Muscle layer of colon (tissue), 2 donors: Measurements from ENCODE around the gene SDC1.

ENCODE experiments used
- H3K27ac ChIP-seq: one replicate; pipeline ENCODE4 v1.7.0; 2013; ENCODE audit warnings: low read depth, mild to moderate bottlenecking, low read length, moderate library complexity
- H3K27me3 ChIP-seq, 2 donors: one replicate each; pipeline ENCODE4 v1.7.0; 2013; ENCODE audit warnings: low read length in 2 of 2, mild to moderate bottlenecking in 2 of 2; ENCODE audit not compliant: insufficient read depth in 2 of 2, control insufficient read depth in 1 of 2
- H3K36me3 ChIP-seq: one replicate; pipeline ENCODE4 v1.7.0; 2013; ENCODE audit warnings: mild to moderate bottlenecking, low read length; ENCODE audit not compliant: insufficient read depth
- H3K4me1 ChIP-seq: one replicate; pipeline ENCODE4 v1.7.0; 2013; ENCODE audit warnings: mild to moderate bottlenecking, low read length; ENCODE audit not compliant: insufficient read depth
- H3K4me3 ChIP-seq, 2 donors: one replicate each; pipeline ENCODE4 v1.7.0; 2013; ENCODE audit warnings: low read length in 2 of 2, low read depth in 1 of 2, mild to moderate bottlenecking in 1 of 2, moderate library complexity in 1 of 2
- H3K9ac ChIP-seq: one replicate; pipeline ENCODE4 v1.7.0; 2013; ENCODE audit warnings: low read length
- H3K9me3 ChIP-seq: one replicate; pipeline ENCODE4 v1.7.0; 2013; ENCODE audit warnings: mild to moderate bottlenecking, low read length
- donor health status: abdominal sarcoma.
- donor health status: Adenocarcinoma of cecum.

SDC1 gene

DNA sequence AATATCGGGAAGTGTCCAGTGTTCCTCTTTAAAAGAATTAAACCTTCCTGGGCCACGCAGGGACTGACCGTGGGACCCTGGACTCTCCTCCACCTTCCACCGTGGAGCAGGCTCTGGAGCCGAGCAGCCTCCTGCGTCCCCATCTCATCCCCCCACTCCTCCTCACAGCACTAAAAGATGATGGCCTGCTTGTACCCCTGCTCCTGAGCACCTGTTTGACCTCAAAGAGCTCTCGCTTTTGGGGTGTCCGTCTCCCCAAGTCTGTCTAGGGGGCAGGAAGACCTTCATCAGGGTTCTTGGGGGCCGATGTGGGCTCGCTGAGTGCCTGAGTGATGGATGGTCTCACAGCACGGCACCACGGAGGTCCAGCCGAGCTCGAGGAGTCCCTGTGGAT, 1.2 kb upstream of the SDC1 start:
- Histone ChIP-seq H3K36me3 (no peaks in the 10 kb centered on the region), H3K27me3 (peaks cover 0 to 7% of the 10 kb centered on the region in 2 donors), H3K9ac (no peak overlapping the region), H3K9me3 (no peaks in the 10 kb centered on the region), H3K4me1 (no peaks in the 10 kb centered on the region), H3K27ac (no peak overlapping the region), H3K4me3 (no peak overlapping the region)

DNA sequence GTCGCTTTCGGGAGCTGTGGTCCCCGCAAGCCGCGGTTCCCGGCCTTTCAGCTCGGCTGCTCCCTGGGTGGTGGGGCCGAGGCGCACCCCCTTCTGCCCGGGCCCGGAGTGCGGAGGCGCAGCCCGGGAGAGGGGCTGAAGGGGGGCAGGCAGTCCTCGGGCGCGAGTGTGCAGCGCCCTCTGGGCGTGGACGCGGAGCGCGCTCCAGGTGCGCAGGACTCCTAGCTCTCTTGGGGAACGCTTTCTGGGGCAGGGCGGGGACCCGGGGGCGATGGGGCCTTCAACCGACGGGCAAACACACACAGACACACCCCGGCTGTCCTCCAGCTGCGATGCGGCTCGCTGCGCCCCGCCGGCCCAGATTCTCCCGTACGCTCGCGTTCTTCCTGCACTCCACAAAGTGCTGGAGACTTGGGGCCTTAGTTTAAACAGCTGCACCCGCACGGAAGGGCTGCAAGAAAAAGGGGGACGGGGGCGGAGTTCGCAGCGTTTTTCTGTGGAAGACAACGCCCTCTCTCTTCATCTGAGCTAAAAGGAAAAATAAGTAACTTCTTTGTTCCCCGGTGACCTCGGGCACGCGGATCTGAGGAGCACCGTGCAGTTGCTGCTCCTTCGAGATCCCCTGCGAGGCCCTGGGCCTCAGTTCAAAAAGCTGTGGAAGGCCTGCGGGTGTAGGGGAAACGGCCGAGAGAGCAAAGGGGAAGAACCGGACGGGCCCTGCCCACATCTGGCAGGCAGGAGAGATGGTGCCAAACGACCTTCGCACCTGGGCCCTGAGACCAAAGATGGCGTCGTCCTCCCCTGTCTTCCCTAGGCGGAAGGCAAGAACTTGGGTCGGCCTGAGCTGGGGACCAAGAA, 593 bp upstream of the SDC1 start:
- Histone ChIP-seq H3K4me3 (peak overlapping the region; percentile 26 to 33), H3K4me1 (no peaks in the 10 kb centered on the region), H3K9ac (no peak overlapping the region), H3K27ac (no peak overlapping the region), H3K36me3 (no peaks in the 10 kb centered on the region), H3K9me3 (no peaks in the 10 kb centered on the region), H3K27me3 (peaks cover 0 to 7% of the 10 kb centered on the region in 2 donors)

DNA sequence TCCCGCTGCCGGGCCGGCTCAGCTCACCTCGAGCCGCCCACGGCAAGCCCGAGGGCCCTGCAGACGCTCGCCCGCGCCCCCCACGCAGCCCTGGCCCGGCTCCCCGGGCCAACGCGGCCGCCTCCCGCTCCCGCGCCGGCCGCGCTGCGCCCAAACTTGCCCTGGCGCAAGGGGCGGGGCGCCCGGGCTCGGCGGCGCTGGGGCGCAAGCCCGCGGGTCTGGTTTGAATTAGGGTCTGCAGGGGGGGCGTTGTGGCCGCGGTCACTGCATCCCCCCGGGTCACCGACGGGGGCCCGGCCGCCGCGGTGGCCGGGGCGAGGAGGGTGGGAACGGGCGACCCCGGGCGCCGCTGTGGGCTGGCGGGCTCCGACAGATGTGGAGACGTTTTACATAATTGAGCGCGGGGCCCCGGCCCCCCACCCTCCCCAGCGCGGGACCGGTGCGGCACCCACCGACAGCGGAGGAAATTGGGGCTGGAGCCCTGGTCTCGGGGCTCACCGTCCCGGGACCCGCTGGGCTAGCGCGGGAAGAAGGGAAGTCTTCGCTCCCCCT, 690 bp downstream of the SDC1 start:
- no peaks in the 10 kb centered on the region for H3K4me1 ChIP-seq
- no peak overlapping the region for H3K27ac ChIP-seq
- no peaks in the 10 kb centered on the region for H3K9me3 ChIP-seq
- H3K27me3 ChIP-seq, result peaks cover 0 to 7% of the 10 kb centered on the region in 2 donors
- no peaks in the 10 kb centered on the region for H3K36me3 ChIP-seq
- H3K4me3 ChIP-seq, result peak overlapping the region; percentile 60 to 81
- no peak overlapping the region for H3K9ac ChIP-seq

DNA sequence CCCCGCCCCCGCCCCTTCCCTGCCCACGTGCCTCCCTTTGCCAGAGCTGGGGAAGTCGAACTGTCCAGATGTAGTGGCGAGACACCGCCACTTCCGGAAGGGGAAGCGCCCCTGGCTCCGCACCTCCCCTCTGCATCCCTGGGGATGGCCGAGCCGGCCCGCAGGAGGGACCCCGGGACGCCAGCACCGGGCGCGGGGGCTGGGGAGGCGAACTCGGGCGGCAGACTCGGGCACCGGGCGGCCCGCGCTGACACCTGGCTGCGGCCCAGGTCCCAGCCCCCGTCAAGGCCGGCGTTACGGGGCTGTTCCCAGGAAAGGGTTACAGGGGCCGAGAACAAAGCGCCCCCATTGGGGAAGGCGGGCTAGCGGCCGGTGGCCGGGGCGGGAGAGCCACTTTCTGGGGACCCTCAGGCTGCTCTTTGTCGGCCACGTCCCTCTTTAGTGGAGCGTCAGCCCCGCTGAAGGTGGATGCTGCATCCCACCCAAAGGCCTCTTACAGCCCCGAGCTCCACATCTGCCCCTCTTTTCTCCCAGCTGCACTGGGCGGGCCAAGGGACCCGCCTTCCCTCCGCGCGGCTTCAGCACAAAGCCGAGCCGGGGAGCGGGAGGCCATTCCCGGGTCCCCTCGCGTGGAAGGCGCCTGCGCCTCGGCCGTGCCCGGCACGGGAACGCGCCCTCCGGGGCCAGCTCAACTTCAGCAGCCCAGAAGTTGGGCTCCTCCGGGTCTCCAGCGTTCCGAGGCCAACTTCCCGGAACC, 1.3 kb downstream of the SDC1 start:
- H3K27me3 ChIP-seq, result peaks cover 0 to 7% of the 10 kb centered on the region in 2 donors
- no peak overlapping the region for H3K9ac ChIP-seq
- no peaks in the 10 kb centered on the region for H3K9me3 ChIP-seq
- peak overlapping the region; percentile 60 to 81 for H3K4me3 ChIP-seq
- no peaks in the 10 kb centered on the region for H3K36me3 ChIP-seq
- peak overlapping the region; percentile 42 for H3K27ac ChIP-seq
- no peaks in the 10 kb centered on the region for H3K4me1 ChIP-seq

DNA sequence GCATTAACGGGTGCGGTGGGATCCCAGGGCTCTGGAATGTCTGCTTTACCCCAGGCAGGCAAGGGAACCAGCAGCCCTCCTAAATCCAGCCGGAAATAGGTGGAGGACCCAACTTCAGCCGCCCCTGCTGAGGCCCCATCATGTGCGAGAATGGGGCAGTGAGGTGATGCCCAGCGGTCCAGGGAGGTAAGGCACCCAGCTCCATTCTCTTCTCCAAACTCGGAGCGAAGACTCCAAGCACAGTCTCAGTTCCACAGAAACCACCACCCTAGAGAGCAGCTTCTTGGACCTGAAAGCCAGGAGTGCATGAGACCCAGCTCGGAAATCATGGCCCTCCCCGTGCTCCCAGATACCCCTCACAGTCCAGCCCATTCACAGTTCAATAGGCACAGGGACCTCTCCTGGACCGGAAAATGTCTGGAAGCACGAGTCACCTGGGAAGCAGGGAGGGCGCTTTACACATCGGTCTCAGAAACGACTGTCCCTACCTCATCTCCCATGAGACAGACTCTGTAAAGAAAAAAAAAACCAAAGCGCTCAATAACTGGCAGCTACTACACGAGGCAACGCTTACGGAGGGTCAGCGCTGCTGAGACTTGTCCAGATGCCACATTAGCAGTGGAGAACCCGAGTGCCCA, 2.0 kb downstream of the SDC1 start:
- H3K36me3 ChIP-seq, result no peaks in the 10 kb centered on the region
- no peaks in the 10 kb centered on the region for H3K9me3 ChIP-seq
- no peaks in the 10 kb centered on the region for H3K4me1 ChIP-seq
- H3K4me3 ChIP-seq, result peak overlapping the region; percentile 60 to 81
- peaks cover 0 to 7% of the 10 kb centered on the region in 2 donors for H3K27me3 ChIP-seq
- H3K9ac ChIP-seq, result no peak overlapping the region
- H3K27ac ChIP-seq, result no peak overlapping the region

DNA sequence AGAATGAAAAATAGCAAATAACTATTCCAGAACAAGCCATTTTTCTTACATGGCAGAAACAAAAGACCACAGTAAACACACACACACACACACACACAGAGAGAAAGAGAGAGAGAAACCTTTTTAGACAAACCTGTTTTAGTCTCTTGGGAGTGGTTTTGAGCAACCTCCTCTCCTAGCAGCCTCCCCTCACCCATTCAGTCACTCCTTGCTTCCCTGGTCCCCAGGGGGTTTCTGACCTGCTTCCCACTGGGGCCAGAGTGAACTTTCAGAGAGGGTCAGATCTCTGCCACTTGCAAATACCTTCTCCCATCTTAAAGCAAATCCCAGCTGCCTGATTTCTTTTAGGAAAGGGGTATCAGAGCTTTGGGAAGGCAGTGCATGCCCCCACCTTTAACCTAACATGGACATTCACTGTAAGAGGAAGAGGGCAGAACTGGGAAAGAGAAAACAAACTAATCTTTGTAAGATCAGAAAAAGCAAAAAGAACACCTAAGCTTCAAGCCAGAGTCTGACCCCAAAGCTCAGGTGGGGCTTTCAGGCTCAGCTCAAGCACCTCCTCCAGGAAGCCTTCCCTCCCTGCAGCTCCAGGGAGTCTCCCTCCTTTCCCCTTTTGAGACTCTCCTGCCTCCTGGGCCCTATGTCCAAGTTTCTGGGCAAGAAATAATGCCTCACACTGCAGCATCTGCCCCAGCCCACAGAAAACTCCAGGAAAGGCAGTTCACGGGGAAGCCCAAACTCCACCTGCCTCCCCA, 2.7 kb downstream of the SDC1 start:
- Histone ChIP-seq H3K9me3 (no peaks in the 10 kb centered on the region), H3K4me3 (no peak overlapping the region), H3K27ac (no peak overlapping the region), H3K4me1 (no peaks in the 10 kb centered on the region), H3K36me3 (no peaks in the 10 kb centered on the region), H3K9ac (no peak overlapping the region), H3K27me3 (peaks cover 0 to 7% of the 10 kb centered on the region in 2 donors)

DNA sequence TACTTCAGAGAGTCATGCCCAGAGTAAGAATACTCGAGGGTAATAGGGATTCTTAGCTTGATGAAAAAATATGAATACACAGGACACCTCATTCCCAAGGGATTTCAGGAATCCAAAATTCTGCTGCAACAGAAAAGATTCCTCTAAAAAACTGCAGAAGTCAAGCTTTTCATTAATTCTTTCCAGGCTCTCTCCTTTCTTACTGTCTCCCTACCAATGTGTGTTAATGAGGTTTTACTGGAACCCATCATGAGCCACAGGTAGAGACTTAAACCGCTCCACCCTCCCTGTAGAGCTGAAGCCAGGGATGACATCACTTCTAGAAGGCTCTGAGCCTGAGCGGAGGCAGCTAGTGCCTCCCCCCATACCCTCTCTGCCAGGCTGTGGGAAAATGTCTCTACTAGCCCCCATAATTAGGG, 3.4 kb downstream of the SDC1 start:
- H3K9ac ChIP-seq, result no peak overlapping the region
- no peaks in the 10 kb centered on the region for H3K9me3 ChIP-seq
- H3K27me3 ChIP-seq, result peaks cover 0 to 7% of the 10 kb centered on the region in 2 donors
- H3K4me3 ChIP-seq, result no peak overlapping the region
- no peak overlapping the region for H3K27ac ChIP-seq
- H3K4me1 ChIP-seq, result no peaks in the 10 kb centered on the region
- no peaks in the 10 kb centered on the region for H3K36me3 ChIP-seq

DNA sequence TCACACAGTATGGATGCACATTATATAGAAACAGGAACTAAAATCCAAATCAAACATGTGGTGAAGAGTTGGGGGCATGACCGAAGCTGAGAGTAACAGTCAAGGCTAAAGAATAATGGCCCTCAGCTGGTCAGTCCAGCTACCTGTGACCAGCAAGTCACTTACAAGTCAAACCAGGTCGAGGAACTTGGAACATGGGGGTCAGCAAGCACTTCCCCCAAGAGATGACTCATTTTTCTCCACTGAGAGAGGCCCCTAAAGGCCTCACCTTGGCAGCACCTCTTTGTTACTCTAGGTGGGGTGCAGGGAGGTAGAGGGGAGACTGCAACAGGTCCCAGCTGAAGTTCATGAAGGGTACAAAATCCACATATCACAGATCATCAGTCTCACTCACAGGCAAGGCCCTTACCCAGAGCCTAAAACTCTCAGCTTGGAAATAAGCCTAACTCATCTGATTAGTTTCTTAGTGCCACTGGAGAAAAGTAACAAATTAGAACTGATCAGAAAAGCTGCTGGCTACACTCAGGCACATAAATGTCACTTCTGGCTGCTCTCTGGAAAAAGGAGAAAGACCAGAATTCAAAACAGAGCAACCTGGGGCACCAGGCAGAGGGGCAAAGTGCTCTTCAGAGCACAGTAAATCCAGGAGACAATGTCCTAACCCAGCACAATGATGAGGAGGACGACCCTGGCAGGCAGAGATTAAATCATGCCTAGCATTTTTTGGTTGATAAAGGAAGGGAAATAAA, 4.0 kb downstream of the SDC1 start:
- Histone ChIP-seq H3K9me3 (no peaks in the 10 kb centered on the region), H3K4me3 (no peak overlapping the region), H3K4me1 (no peaks in the 10 kb centered on the region), H3K27me3 (peaks cover 0 to 2% of the 10 kb centered on the region in 2 donors), H3K9ac (no peak overlapping the region), H3K36me3 (no peaks in the 10 kb centered on the region), H3K27ac (no peak overlapping the region)

DNA sequence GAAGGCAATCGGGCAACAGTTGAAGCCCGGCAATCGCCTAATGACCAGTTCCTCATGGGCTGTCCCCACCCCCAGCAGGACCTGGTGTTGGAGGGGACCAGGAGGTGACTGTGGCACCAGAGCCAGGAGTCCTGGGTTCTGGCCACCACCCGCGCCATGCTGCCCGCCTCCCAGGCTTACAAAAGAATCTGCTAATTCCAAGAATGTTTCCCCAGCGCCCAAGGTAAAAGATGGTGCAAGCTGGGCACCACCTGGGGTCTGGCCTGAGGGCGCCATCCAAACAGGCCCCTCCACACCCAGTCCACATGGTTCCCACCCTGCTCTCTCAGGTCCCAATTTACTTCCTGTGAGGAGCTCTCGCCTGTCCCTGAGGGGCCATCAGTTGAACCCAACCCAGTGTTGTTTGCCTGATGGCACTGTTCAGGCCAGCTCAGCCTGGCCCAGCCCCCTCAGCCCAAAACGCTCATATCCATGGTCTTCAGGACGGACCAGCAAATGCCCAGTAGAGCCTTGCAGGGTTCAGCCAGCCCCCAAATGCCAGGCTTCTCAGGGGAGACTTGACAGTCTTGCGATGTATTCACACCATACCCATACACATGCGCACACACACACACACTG, 5.1 kb downstream of the SDC1 start:
- Histone ChIP-seq H3K27ac (no peak overlapping the region), H3K36me3 (no peaks in the 10 kb centered on the region), H3K4me3 (no peak overlapping the region), H3K27me3 (no peaks in the 10 kb centered on the region), H3K9me3 (no peaks in the 10 kb centered on the region), H3K4me1 (no peaks in the 10 kb centered on the region), H3K9ac (no peak overlapping the region)
